NCI-H446 (cell line): ENCODE data around the gene ZNF107.
"Not testable (repeated sequence)": the region's sequence is repeated elsewhere in the genome, so short reads cannot be mapped to it uniquely, and the experiment has no call there.

Experiments
- DNase-seq, 2 experiments: peaks; one replicate each; lab custom pipeline; 2025; lab: John Stamatoyannopoulos, UW

Gene ZNF107

DNA sequence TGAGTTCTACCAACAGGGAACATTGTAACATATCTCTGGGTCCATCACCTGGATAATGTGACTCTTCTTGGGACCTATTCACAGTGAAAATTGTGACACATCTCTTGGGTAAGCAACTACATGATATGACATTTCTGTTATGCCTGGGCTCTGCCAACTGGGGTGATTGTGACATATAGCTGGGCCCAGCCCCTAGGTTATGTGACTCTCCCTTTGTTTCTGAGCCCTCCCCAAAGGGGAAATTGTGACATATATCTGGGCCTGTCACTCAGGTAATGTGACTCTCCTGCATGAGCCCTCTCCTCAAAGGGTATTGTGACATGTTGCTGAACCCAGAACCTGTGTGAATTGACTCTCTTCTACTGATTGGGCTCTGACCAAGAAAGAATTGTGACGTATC is 22.4 kb upstream of the ZNF107 start:
- DNase-seq, result no peak

DNA sequence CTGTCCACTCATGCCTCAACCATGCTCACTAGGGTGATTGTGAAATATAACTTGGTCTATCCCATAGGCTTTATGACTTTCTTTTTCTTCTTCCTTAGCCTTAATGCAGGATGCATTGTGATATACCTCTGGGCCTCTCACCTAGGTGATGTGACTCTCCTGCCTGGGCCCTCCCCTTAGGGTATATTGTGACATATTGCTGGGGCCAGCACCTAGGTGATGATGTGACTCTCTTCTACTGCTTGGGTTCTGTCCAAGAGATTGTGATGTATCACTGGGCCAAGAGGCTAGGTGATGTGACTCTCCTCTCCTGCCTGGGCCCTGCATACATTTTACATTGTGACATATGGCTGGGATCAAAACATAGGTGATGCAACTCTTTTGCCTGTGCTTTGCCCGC is 14.7 kb upstream of the ZNF107 start:
- DNase-seq, result no peak

DNA sequence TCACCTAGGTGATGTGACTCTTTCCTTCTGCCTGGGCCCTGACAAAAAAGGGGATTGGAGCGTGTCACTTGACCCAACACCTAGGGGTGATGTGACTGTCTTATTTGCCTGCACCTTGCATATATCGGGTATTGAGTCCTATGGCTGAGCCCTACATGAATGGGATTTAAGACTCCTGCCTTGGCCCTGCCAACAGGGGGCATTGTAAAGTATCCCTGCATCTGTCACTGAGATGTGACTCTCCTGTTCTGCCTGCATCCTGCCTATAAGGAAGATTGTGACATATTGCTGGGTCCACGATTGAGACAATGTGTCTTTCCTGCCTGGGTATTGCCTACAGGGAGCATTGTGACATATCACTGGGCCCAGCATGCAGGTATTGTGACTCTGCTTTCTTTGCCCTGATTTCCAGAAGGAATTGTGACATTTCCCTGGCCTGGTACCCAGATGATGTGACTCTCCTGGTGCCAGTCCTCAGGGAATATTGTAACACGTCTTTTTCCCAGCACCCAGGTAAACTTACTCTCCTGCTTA is 14.2 kb upstream of the ZNF107 start:
- no peak for DNase-seq

DNA sequence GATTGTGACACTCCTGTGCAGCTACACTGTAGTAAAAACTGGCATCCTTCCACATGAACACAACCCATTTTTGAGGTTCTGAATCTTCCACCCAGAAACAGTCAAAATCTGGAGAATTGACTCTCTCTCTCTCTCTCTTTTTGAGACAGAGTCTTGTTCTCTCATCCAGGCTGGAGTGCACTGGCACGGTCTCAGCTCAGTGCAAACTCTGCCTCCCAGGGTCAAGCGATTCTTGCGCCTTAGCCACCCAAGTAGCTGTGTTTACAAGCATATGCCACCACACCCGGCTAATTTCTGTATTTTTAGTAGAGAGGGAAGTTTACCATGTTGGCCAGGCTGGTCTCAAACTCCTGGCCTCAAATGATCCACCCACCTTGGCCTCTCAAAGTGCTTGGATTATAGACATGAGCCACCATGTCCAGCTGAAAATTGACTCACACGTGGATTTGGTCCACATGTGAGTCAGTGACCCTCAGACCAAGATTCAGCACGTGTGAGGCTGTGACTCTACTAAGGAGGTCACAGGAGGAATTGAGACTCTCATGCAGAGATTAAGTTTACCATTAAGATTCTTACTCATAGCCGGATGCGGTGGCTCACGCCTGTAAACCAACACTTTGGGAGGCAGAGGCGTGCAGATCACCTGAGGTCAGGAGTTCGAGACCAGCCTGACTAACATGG is 12.1 kb upstream of the ZNF107 start:
- no peak for DNase-seq

DNA sequence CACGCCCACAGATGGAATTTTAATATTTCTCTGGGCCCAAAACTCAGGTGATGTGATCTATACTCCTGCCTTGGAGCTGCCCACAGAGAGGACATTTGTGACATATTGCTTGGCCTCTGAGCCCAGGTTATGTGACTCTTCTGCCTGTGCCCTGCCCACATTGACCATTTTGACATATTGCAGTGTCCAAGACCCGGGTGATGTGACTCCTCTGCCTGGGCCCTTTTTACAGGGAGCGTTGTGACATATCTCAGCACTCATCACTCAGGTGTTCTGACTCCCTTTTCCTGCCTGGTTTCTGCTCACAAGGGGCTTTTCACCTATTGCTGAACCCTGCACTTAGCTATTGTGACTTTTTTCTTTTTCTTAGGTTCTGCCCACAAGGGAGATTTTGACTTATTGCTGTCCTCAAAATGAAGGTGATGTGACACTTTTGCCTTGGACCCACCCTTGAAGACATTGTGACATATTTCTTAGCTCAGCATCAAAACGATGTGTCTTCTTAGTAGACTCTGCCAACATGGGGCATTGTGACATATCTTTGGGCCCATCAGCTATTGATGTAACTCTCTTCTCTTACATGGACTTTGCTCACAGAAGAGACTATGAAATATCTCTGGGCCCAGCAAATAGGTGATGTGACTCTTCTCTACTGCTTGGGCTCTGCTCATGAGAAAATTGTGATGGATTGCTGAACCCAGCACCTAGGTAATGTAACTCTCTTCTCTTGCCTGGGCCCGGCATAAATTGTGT is 11.0 kb upstream of the ZNF107 start:
- no peak for DNase-seq

DNA sequence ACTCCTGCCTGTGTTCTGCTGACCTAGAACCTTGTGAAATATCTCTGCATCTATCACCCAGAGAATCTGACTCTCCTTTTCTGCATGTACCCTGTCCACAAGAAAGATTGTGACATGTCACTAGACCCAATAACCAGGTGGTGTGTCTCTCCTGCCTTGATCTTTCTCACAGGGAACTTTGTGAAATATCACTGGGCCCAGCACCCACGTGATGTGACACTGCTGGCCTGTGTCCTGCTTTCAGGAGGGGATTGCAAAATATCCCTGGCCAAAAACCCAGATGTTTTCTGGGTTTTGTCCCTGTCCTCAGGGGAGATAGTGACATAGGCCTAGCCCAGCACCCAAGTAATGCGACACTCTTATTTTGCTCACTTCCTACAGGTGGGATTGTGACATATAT is 10.1 kb upstream of the ZNF107 start:
- no peak for DNase-seq

DNA sequence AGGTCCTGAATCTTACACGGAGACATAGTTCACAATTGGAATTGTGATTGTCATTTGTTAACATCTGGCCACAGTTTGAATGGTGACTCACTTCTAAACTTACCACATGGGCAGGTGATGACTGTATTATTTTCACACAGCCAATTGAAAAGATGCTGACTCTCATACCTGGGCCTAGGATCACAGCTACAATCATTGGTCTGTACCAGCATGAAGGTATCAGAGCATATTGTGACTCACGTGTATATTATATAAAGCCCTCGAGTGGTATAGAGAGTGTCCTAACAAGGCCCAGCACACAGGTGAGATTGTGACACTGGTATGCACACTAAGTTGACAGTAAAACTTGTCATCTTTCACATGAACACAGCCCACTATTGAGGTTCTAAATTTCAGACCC is 9.4 kb upstream of the ZNF107 start:
- DNase-seq, result no peak

DNA sequence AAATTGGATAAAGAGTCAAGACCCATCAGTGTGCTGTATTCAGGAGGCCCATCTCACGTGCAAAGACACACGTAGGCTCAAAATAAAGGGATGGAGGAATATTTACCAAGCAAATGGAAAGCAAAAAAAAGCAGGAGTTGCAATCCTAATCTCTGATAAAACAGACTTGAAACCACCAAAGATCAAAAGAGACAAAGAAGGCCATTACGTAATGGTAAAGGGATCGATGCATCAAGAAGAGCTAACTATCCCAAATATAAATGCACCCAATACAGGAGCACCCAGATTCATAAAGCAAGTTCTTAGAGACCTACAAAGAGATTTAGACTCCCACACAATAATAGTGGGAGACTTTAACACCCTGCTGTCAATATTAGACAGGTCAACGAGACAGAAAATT is 3.8 kb upstream of the ZNF107 start:
- not testable (repeated sequence) for DNase-seq

DNA sequence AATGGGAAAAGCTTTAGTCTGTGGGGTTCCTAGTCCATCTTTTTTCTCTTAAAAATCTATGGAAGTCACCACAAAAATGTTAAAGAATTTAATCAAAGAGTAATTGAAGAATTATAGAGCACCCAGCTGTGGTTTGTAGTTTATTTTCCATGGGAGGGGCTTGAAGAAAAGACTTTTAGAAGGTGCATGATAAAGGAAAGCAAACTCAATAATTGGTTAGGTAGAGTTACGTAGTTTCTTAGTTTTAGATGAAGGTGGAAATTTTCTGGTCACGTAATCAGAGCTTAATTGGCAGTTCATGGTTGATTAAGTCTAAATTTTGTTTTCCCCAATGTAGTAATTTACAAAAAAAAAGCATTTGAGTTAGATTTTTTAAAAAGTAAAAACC is 724 bp downstream of the ZNF107 start:
- no peak for DNase-seq

DNA sequence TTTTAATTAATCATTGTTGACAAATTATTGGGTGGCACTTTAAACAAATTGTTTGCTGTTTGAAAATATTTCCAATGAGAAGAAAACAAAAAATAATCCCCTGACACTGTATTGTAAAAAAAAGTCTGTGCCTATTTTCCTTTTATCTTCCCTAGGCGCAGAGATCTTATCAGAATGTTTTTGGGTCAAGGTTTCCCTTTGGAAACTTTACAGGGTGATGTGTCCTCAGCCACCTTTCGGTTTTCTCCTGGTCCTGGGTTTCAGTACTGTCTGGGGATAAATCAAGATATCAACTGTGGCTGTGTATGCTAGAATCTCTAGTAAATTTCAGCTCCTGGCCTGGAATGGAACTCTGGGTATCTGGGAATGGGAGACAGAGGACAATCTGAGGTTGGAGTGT is 1.4 kb downstream of the ZNF107 start:
- DNase-seq, result no peak

DNA sequence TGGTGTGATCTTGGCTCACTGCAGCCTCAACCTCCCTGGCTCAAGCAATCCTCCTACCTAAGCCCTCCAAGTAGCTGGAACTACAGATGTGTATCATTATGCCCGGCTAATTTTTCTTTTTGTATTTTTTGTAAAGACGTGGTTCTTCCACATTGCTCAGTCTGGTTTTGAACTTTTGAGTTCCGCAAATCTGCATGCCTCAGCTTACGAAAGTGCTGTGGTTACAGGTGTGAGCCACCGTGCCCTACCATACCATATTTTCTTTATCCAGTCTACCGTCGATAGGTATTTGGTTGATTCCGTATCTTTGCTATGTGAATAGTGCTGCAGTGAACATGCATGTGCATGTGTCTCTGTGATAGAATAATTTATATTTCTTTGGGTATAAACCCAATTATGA is 6.5 kb downstream of the ZNF107 start:
- DNase-seq, result no peak

DNA sequence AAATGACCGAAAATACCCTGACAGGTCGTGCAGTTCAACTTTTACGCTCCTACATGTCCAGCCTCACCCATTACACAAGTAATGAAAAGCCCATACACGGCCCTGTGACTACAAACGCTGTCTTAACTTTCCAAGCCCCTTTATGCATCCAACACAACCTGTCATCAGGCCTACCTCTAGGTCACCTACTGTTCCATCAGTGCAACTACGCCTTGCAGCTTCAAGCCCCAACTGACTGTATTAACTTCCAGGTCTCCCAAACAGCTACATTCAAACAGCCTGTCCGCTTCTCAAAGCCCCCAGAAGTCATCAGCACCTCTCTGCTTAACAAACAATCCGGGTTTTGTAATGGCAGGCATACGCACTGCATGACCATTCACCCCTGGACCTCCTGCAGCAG is 19.2 kb downstream of the ZNF107 start:
- DNase-seq, result no peak

DNA sequence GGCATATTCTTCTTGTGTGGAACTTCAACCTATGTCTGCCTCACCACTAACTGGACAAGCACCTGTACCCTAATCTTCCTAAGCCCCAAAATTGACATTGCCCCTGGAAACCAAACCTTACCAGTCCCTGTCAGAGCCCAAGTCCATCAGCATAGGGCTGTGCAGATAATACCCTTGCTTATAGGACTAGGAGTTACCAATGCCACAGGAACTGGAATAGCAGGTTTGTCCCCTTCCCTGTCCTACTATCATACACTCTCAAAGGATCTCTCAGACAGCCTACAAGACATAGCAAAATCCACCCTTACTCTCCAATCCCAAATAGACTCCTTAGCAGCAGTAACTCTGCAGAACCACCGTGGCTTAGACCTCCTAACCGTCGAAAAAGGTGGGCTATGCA is 19.8 kb downstream of the ZNF107 start:
- no peak for DNase-seq

DNA sequence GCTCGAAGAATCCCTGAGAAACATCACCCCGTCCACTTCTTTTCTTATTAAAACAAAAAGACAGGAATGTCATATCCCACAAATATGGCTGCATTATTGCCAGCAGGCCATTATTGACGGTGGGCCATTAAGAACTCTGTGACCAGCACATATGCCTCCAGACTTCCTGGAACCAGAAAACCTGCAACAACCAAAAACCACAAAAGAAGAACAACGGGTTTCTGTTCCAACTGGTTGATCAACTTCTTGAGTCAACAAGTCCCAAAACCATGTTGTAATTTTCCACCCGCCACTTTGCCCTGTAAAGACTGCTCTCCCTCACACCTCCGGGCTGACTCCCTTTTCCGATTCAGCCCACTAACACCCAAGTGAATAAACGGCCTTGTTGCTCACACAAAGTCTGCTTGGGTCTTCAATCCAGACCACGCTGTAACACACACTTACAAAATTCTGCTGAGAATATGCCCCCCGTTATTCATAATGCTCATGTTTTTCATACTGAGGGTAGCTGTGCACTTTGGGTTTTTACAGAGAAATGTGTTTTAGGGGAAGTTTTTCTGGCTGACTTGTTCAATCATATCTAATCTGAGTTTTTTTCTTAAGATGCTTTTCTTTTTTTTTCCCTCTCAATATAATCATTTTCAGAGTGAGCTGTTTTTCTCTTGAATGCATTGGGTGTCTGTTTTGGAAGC is 20.7 kb downstream of the ZNF107 start:
- DNase-seq, result no peak

DNA sequence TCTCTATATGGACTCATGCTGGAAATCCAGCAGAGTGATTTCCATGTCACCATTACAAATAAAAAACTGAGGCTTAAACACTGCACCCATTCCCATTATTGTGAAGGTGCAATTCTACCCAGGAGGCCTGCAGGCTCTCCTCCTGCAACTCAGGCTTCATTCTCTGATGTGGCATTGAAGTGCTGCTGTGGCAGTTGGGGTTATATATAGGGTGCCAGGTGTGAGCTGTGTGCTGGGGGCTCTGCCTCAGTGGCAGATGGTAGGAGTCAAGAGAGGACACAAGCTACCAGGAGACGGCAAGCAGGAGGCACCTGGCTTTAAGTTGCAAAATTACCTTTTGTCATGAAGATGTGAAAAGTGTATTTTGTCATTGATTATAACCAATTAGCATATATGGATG is 21.3 kb downstream of the ZNF107 start:
- DNase-seq, result no peak

DNA sequence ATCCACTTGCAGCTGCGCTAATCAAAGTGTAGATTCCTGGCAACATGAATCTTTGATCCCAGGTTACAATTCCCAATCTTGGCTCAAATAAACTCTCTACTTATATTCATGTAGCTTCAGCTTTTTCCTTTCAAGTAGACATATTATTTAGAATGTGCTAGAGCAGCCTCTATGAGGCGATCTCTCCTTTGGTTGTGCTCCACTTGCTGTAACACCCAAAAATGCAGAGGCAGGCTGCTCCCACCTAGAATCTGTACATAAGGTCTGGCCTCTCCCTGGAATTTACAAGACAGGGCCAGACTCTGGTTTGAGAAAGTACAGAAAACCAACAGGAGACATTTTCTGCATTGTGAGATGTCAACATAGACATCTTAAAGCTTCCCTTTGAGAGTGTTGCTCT is 23.1 kb downstream of the ZNF107 start:
- DNase-seq, result no peak

DNA sequence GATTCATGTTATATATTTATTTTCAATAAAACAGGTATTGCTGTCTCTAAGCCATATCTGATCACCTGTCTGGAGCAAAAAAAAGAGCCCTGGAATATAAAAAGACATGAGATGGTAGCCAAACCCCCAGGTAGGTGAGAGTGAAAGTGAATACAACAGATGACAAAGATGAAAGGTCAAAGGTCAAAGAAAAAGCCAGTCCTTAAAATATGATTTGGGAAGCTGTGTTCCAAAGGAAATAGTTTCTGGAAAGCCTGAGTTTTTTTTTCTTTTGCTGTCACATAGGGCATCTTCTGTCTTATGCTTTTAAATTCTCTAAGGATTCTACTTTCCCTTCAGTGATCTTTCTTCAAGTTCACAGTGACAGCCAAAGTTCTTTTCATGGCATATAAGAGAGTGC is 25.9 kb downstream of the ZNF107 start:
- DNase-seq, result no peak

DNA sequence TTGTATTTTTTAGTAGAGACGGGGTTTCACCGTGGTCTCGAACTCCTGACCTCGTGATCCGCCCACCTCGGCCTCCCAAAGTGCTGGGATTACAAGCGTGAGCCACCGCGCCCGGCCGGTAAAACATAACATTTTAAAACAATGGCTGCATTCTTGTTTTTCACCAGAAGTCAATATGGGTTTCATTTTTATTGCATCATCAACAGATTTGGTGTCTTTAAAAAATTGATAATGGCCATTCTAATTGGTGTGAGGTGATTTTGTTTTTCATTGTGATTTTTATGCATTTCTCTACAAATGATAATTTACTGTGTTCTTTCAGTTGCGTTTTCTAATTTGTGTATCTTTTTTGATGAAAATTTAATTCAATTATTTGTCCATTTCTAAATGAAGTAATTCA is 31.9 kb downstream of the ZNF107 start:
- DNase-seq, result not testable (repeated sequence)

DNA sequence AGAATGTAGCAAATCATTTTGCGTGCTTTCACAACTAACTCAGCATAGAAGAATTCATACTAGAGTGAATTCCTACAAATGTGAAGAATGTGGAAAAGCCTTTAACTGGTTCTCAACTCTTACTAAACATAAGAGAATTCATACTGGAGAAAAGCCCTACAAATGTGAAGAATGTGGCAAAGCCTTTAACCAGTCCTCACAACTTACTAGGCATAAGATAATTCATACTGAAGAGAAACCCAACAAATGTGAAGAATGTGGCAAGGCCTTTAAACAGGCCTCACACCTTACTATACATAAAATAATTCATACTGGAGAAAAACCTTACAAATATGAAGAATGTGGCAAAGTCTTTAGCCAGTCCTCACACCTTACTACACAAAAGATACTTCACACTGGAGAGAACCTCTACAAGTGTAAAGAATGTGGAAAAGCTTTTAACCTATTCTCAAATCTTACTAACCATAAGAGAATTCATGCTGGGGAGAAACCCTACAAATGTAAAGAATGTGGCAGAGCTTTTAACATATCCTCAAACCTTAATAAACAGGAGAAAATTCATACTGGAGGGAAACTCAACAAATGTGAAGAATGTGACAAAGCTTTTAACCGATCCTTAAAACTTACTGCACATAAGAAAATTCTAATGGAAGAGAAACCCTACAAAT is 40.8 kb downstream of the ZNF107 start:
- no peak for DNase-seq

DNA sequence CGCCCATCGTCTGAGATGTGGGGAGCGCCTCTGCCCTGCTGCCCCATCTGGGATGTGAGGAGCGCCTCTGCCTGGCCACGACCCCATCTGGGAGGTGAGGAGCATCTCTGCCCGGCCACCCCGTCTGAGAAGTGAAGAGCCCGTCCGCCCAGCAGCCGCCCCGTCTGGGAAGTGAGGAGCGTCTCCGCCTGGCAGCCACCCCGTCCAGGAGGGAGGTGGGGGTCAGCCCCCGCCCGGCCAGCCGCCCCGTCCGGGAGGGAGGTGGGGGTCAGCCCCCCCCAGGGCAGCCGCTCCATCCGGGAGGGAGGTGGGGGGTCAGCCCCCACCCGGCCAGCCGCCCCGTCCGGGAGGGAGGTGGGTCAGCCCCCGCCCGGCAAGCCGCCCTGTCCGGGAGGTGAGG is 52.0 kb downstream of the ZNF107 start:
- DNase-seq, result not testable (repeated sequence)

DNA sequence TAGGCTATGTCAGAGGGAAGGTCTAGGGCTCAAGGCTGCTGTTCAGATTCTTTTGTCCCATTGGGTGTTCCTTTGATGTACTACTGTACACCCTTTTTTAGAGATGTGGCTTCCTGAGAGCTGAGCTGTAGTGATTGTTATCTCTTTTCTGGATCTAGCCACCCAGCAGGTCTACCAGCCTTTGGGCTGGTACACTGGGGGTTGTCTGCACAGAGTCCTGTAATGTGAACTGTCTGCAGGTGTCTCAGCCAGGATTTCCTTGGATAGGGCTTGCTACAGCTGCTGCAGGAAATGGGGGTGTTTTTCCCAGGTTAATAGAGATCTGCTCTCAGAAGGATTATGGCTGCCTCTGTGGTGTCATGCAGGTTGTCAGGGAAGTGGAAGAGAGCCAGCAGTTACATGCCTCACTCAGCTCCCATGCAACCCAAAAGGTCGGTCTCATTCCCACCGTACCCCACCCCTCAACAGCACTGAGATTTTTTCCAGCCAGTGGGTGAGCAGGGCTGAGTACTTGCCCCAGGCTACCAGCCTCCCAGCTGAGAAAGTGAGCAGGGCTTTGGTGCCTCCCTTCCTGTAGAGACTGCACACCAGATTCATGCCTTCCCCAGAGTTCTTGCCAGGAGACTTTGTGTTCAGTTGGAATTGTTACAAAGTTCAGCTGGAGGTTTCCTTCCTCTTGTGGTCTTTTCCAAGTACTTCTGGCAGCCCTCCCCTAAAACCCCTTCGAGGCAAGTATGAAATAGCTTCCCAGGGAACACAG is 63.3 kb downstream of the ZNF107 start:
- no peak for DNase-seq
